Neural cell (in vitro differentiated cells): ENCODE measurements around the gene LIN9. TPM values are rescaled to one million over a fixed set of nuclear protein-coding genes. Genes with fewer than 3 reads are reported as not detected.
"Not testable (repeated sequence)": the region's sequence is repeated elsewhere in the genome, so short reads cannot be mapped to it uniquely, and the experiment has no call there.

ENCODE experiments used
- H2AFZ ChIP-seq: fragments of 200-600, 300-800 bp; sonication (generic), shearing (Covaris generic); 2 replicates; pipeline ENCODE4 v1.6.0; 2014; ENCODE audit warnings: low read depth, mild to moderate bottlenecking, antibody characterized with exemption, low read length, moderate library complexity
- H3F3A ChIP-seq: fragments of 200-600 bp; shearing (Covaris generic); 2 replicates; pipeline ENCODE4 v1.6.1; 2016; ENCODE audit warnings: mild to moderate bottlenecking, moderate library complexity, mixed read lengths, antibody characterized with exemption, low read length; ENCODE audit not compliant: insufficient read depth, poor library complexity, severe bottlenecking
- H3K27ac ChIP-seq: fragments of 200-600, 300-800 bp; sonication (generic), shearing (Covaris generic); 2 replicates; pipeline ENCODE4 v1.5.1; 2014; ENCODE audit warnings: mild to moderate bottlenecking, low read length, moderate library complexity
- H3K27me3 ChIP-seq: fragments of 300-800, 200-600 bp; sonication (generic), shearing (Covaris generic); 2 replicates; pipeline ENCODE4 v1.6.0; 2014; ENCODE audit warnings: mild to moderate bottlenecking, low read depth, low read length, moderate library complexity; ENCODE audit not compliant: insufficient read depth
- H3K36me3 ChIP-seq: fragments of 300-800, 200-600 bp; sonication (generic), shearing (Covaris generic); 2 replicates; pipeline ENCODE4 v1.5.1; 2014; ENCODE audit warnings: mild to moderate bottlenecking, antibody characterized with exemption, low read length, moderate library complexity; ENCODE audit not compliant: insufficient read depth
- H3K4me2 ChIP-seq: fragments of 300-800, 200-600 bp; sonication (generic), shearing (Covaris generic); 2 replicates; pipeline ENCODE4 v1.6.0; 2014; ENCODE audit warnings: mild to moderate bottlenecking, low read length
- H3K4me3 ChIP-seq: fragments of 300-800, 200-600 bp; sonication (generic), shearing (Covaris generic); 2 replicates; pipeline ENCODE4 v1.5.1; 2014; ENCODE audit warnings: mild to moderate bottlenecking, low read length, moderate library complexity
- H3K79me2 ChIP-seq: fragments of 200-600 bp; shearing (Covaris generic); replicated peaks from 2 replicates; pipeline ENCODE4 v1.6.0; 2014; ENCODE audit warnings: mild to moderate bottlenecking, low read length, moderate library complexity; ENCODE audit not compliant: insufficient read depth
- H3K9ac ChIP-seq: fragments of 300-800, 200-600 bp; sonication (generic), shearing (Covaris generic); 2 replicates; pipeline ENCODE4 v1.6.1; 2016; ENCODE audit warnings: mild to moderate bottlenecking, low read length, mixed read lengths
- H3K9me2 ChIP-seq: fragments of 200-600 bp; shearing (Covaris generic); 2 replicates; pipeline ENCODE4 v1.6.1; 2016; ENCODE audit warnings: mild to moderate bottlenecking, low read length, mixed read lengths; ENCODE audit not compliant: insufficient read depth
- H3K9me3 ChIP-seq: fragments of 200-600, 300-800 bp; sonication (generic), shearing (Covaris generic); 2 replicates; pipeline ENCODE4 v1.6.1; 2016; ENCODE audit warnings: mild to moderate bottlenecking, mixed run types, low read length, moderate library complexity, mixed read lengths
- H4K20me1 ChIP-seq: fragments of 200-600 bp; shearing (Covaris generic); 2 replicates; pipeline ENCODE4 v1.6.1; 2016; ENCODE audit warnings: mild to moderate bottlenecking, mixed run types; ENCODE audit not compliant: insufficient read depth
- EP300 ChIP-seq: fragments of 450-650 bp; conservative IDR thresholded peaks from 2 replicates; pipeline ENCODE4 v1.6.1; 2014; ENCODE audit warnings: antibody characterized with exemption, mild to moderate bottlenecking, moderate library complexity; ENCODE audit not compliant: poor library complexity, severe bottlenecking
- EZH2 ChIP-seq: fragments of 200-600, 300-800 bp; shearing (Covaris generic), sonication (generic); IDR thresholded peaks from 2 replicates; pipeline ENCODE4 v1.6.1; 2014; ENCODE audit warnings: antibody characterized with exemption, low read length, borderline replicate concordance, mild to moderate bottlenecking; ENCODE audit not compliant: insufficient read depth, poor library complexity, severe bottlenecking
- MXI1 ChIP-seq: fragments of 450-650 bp; conservative IDR thresholded peaks from 2 replicates; pipeline ENCODE4 v1.6.1; 2014; ENCODE audit warnings: antibody characterized with exemption, mild to moderate bottlenecking; ENCODE audit not compliant: poor library complexity, severe bottlenecking
- POLR2AphosphoS5 ChIP-seq: IDR thresholded peaks from 2 replicates; pipeline ENCODE4 v1.6.1; 2012
- RAD21 ChIP-seq: fragments of 450-650 bp; conservative IDR thresholded peaks from 2 replicates; pipeline ENCODE4 v1.6.1; 2014; ENCODE audit warnings: antibody characterized with exemption, mild to moderate bottlenecking, moderate library complexity
- SMC3 ChIP-seq: fragments of 450-650 bp; conservative IDR thresholded peaks from 2 replicates; pipeline ENCODE4 v1.6.1; 2014; ENCODE audit warnings: antibody characterized with exemption, mild to moderate bottlenecking, moderate library complexity; ENCODE audit not compliant: poor library complexity
- TAF1 ChIP-seq: IDR thresholded peaks from 2 replicates; pipeline ENCODE4 v1.6.1; 2012; ENCODE audit warnings: low read depth
- polyA plus RNA-seq: library from polyadenylated mRNA; depleted of rRNA; stranded (reverse); fragments of >200 nt; gene quantifications from 2 replicates; pipeline ENCODE4 v1.2.3, GENCODE V29; 2014
- TF ChIP-seq, protein P1 (sequence below): IDR thresholded peaks from 2 replicates; pipeline ENCODE4 v1.6.1; 2012; ENCODE audit warnings: borderline replicate concordance
- TF ChIP-seq, protein P2 (sequence below): fragments of 450-650 bp; IDR thresholded peaks from 2 replicates; pipeline ENCODE4 v1.5.1; 2014; ENCODE audit warnings: antibody characterized with exemption, mild to moderate bottlenecking, moderate library complexity; ENCODE audit not compliant: poor library complexity, severe bottlenecking

The LIN9 gene
- polyA plus RNA-seq, 1 donor from 2014 or later: 11.9 TPM

DNA sequence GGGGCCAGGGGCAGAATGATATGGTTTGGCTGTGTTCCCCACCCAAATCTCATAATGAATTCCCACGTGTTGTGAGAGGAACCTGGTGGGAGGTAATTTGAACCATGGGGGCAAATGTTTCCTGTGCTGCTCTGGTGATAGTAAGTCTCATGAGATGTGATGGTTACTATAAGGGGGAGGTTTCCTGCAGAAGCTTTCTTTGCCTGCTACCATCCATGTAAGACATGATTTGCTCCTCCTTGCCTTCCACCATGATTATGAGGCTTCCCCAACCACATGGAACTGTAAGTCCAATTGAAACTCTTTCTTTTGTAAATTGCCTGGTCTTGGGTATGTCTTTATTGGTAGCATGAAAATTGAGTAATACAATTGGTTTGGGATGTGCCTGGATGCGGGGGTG, 33.7 kb upstream of the LIN9 start:
- TF ChIP-seq MXI1: no peak
- TF ChIP-seq EZH2: no peak
- Histone ChIP-seq H3K4me3 (no peak overlapping the region), H3K36me3 (no peaks in the 10 kb centered on the region), H3K27ac (no peak overlapping the region), H2AFZ (no peak overlapping the region), H3K9me3 (no peaks in the 10 kb centered on the region), H3K9me2 (no peaks in the 10 kb centered on the region), H3K4me2 (no peak overlapping the region), H3F3A (no peaks in the 10 kb centered on the region), H3K9ac (no peak overlapping the region), H3K79me2 (no peaks in the 10 kb centered on the region), H4K20me1 (no peaks in the 10 kb centered on the region), H3K27me3 (no peaks in the 10 kb centered on the region)

DNA sequence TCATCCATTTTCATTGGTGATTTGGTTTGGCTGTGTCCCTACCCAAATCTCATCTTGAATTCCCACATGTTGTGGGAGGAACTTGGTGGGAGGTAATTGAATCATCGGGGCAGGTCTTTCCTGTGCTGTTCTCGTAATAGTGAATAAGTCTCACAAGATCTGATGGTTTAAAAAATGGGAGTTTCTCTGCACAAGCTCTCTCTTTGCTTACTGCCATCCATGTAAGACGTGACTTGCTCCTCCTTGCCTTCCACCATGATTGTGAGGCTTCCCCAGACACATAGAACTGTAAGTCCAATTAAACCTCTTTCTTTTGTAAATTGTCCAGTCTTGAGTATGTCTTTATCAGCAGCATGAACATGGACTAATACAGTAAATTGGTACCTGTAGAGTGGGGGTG, 31.1 kb upstream of the LIN9 start:
- not testable (repeated sequence) for H3F3A ChIP-seq, H3K4me3 ChIP-seq, H3K9me3 ChIP-seq, H3K79me2 ChIP-seq, H3K36me3 ChIP-seq, H3K4me2 ChIP-seq, H3K9me2 ChIP-seq, H4K20me1 ChIP-seq, H2AFZ ChIP-seq, H3K27me3 ChIP-seq, H3K27ac ChIP-seq, H3K9ac ChIP-seq

DNA sequence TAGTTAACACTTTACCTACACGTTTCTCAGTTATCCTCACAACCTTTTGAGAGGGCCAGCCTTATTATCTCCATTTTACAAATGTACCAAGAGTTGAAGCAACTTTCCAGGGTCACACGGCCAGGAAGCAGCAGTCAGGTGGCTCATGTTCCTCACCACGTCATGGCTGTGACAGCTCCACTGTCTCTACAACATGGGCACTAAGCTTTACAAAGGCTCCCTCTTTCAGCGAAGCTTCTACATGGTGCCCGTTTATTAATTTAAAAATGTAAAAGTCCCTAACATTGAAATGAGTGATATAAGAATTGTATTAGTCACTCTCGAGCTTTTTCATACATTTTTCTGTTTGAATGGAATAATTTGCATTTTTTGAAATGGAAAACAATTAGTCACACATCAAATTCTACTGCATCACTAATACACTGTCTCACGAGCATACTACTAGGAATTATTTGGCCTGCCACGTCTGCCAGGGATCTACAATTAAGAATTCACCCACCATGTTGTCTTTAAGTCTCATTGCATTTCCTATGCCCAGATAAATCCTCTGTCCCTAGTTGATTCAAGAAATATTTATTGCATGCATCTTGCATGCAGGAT, 28.4 kb upstream of the LIN9 start:
- Histone ChIP-seq H3K27ac (no peak overlapping the region), H3K79me2 (no peaks in the 10 kb centered on the region), H4K20me1 (no peaks in the 10 kb centered on the region), H3K4me2 (no peak overlapping the region), H3K27me3 (no peaks in the 10 kb centered on the region), H3F3A (no peaks in the 10 kb centered on the region), H3K36me3 (no peaks in the 10 kb centered on the region), H2AFZ (no peak overlapping the region), H3K4me3 (no peak overlapping the region), H3K9me2 (no peaks in the 10 kb centered on the region), H3K9me3 (no peaks in the 10 kb centered on the region), H3K9ac (no peak overlapping the region)
- TF ChIP-seq EZH2: no peak
- TF ChIP-seq MXI1: no peak
- TF ChIP-seq TAF1: no peak
- TF ChIP-seq, protein P1, sequence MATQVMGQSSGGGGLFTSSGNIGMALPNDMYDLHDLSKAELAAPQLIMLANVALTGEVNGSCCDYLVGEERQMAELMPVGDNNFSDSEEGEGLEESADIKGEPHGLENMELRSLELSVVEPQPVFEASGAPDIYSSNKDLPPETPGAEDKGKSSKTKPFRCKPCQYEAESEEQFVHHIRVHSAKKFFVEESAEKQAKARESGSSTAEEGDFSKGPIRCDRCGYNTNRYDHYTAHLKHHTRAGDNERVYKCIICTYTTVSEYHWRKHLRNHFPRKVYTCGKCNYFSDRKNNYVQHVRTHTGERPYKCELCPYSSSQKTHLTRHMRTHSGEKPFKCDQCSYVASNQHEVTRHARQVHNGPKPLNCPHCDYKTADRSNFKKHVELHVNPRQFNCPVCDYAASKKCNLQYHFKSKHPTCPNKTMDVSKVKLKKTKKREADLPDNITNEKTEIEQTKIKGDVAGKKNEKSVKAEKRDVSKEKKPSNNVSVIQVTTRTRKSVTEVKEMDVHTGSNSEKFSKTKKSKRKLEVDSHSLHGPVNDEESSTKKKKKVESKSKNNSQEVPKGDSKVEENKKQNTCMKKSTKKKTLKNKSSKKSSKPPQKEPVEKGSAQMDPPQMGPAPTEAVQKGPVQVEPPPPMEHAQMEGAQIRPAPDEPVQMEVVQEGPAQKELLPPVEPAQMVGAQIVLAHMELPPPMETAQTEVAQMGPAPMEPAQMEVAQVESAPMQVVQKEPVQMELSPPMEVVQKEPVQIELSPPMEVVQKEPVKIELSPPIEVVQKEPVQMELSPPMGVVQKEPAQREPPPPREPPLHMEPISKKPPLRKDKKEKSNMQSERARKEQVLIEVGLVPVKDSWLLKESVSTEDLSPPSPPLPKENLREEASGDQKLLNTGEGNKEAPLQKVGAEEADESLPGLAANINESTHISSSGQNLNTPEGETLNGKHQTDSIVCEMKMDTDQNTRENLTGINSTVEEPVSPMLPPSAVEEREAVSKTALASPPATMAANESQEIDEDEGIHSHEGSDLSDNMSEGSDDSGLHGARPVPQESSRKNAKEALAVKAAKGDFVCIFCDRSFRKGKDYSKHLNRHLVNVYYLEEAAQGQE: no peak
- TF ChIP-seq, protein P2, sequence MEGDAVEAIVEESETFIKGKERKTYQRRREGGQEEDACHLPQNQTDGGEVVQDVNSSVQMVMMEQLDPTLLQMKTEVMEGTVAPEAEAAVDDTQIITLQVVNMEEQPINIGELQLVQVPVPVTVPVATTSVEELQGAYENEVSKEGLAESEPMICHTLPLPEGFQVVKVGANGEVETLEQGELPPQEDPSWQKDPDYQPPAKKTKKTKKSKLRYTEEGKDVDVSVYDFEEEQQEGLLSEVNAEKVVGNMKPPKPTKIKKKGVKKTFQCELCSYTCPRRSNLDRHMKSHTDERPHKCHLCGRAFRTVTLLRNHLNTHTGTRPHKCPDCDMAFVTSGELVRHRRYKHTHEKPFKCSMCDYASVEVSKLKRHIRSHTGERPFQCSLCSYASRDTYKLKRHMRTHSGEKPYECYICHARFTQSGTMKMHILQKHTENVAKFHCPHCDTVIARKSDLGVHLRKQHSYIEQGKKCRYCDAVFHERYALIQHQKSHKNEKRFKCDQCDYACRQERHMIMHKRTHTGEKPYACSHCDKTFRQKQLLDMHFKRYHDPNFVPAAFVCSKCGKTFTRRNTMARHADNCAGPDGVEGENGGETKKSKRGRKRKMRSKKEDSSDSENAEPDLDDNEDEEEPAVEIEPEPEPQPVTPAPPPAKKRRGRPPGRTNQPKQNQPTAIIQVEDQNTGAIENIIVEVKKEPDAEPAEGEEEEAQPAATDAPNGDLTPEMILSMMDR: no peak
- TF ChIP-seq POLR2AphosphoS5: no peak
- TF ChIP-seq SMC3: no peak
- no peak for TF ChIP-seq EP300
- TF ChIP-seq RAD21: no peak
